GM12878 (cell line): ENCODE measurements around the gene IGSF8.
A peak's percentile ranks its signal among the peaks of the same experiment; 100 is the strongest.

Source experiments
- CEBPB ChIP-seq, 2 experiments: fragments of 150-350 bp in 1 of 2; IDR thresholded peaks; 2 replicates each; pipeline ENCODE4 v1.6.1; 2012 to 2014; ENCODE audit warnings: low read depth in 2 of 2, low read length in 2 of 2, borderline replicate concordance in 1 of 2, inconsistent platforms in 1 of 2
- CTCF ChIP-seq, 3 experiments: IDR thresholded peaks in 2 of 3; conservative IDR thresholded peaks in 1 of 3; 2 replicates each; pipeline ENCODE4 v1.5.1; 2011; ENCODE audit warnings: low read depth in 3 of 3, low read length in 3 of 3, mild to moderate bottlenecking in 3 of 3, control low read depth in 2 of 3, moderate library complexity in 2 of 3, inconsistent platforms in 1 of 3, mixed read lengths in 1 of 3; ENCODE audit not compliant: control insufficient read depth in 2 of 3, insufficient read depth in 1 of 3; ENCODE audit errors: extremely low read depth in 1 of 3
- DPF2 ChIP-seq: fragments of 450-650 bp; IDR thresholded peaks from 2 replicates; pipeline ENCODE4 v1.6.1; 2017; ENCODE audit warnings: mild to moderate bottlenecking
- EGR1 ChIP-seq, 2 experiments: IDR thresholded peaks; 1 replicate in 1 of 2; 2 replicates in 1 of 2; pipeline ENCODE4 v1.6.1; 2011 to 2012; ENCODE audit warnings: low read depth in 2 of 2, low read length in 2 of 2, borderline replicate concordance in 1 of 2, mild to moderate bottlenecking in 1 of 2, moderate library complexity in 1 of 2
- EZH2 ChIP-seq: IDR thresholded peaks from 2 replicates; pipeline ENCODE4 v1.6.1; 2012; ENCODE audit warnings: low read depth, mild to moderate bottlenecking, control low read depth, inconsistent platforms, low read length, borderline replicate concordance; ENCODE audit not compliant: control insufficient read depth
- IKZF1 ChIP-seq: fragments of 450-650 bp; conservative IDR thresholded peaks from 2 replicates; pipeline ENCODE4 v1.6.1; 2017; ENCODE audit warnings: antibody characterized with exemption, mild to moderate bottlenecking
- JUND ChIP-seq: IDR thresholded peaks from 2 replicates; pipeline ENCODE4 v1.6.1; 2012; ENCODE audit warnings: low read depth, mild to moderate bottlenecking, low read length, improper control_type of control experiment, moderate library complexity
- SP1 ChIP-seq: IDR thresholded peaks from one replicate; pipeline ENCODE4 v1.6.1; 2011; ENCODE audit warnings: low read depth, low read length
- TAF1 ChIP-seq: IDR thresholded peaks from 2 replicates; pipeline ENCODE4 v1.6.1; 2011; ENCODE audit warnings: mild to moderate bottlenecking, low read depth, low read length, borderline replicate concordance
- ZBTB40 ChIP-seq: fragments of 450-650 bp; IDR thresholded peaks from 2 replicates; pipeline ENCODE4 v1.6.1; 2016; ENCODE audit warnings: mild to moderate bottlenecking, moderate library complexity, borderline replicate concordance

- TF ChIP-seq EZH2 = no peak
- TF ChIP-seq JUND = no peak
- TF ChIP-seq ZBTB40 = no peak
- TF ChIP-seq CTCF (IDR thresholded peaks at IDR 0.05 in 2 of 3, conservative IDR thresholded peaks at IDR 0.05 in 1 of 3; ENCODE audit: control insufficient read depth in 2 of 3, extremely low read depth in 1 of 3, insufficient read depth in 1 of 3, low read depth in 3 of 3, low read length in 3 of 3) = no peak
- TF ChIP-seq SP1 = no peak
- TF ChIP-seq DPF2 = no peak
- no peak for TF ChIP-seq IKZF1
- TF ChIP-seq CEBPB (IDR thresholded peaks at IDR 0.05; ENCODE audit: borderline replicate concordance in 1 of 2, low read depth in 2 of 2, low read length in 2 of 2) = no peak
- no peak for TF ChIP-seq TAF1
- 0 out of 3 replicates have a peak, but pooled peaks of 1 of the 2 experiments have one; percentile 21 for TF ChIP-seq EGR1 (IDR thresholded peaks at IDR 0.05; ENCODE audit: borderline replicate concordance in 1 of 2, low read depth in 2 of 2, low read length in 2 of 2)
Measured at GRCh38 chr1:160070243-160071163, 27.9 kb downstream of the IGSF8 start.
